DND-41 (cell line): Measurements from ENCODE around the gene CELSR3.

Experiments
- ATAC-seq: fragments of 200-7000 bp; cut with Tn5 transposase; 3 replicates; pipeline ENCODE4 v1.9.1; 2021; ENCODE audit warnings: low read depth; ENCODE audit not compliant: insufficient read depth
- DNase-seq: peaks from one replicate; pipeline ENCODE4 v3.0.0-alpha.2; 2020
- H2AFZ ChIP-seq: 2 replicates; pipeline ENCODE4 v1.6.0; 2012; ENCODE audit warnings: low read depth, low read length
- H3K27ac ChIP-seq: 2 replicates; pipeline ENCODE4 v1.5.1; 2012; ENCODE audit warnings: low read length, inconsistent platforms
- H3K27me3 ChIP-seq: fragments of 200-600 bp; sonication (generic); 2 replicates; pipeline ENCODE4 v1.6.0; 2012; ENCODE audit warnings: low read length, mild to moderate bottlenecking, inconsistent platforms; ENCODE audit not compliant: insufficient read depth, poor library complexity
- H3K36me3 ChIP-seq: 2 replicates; pipeline ENCODE4 v1.5.1; 2012; ENCODE audit warnings: low read length, inconsistent platforms; ENCODE audit not compliant: insufficient read depth
- H3K4me1 ChIP-seq: 2 replicates; pipeline ENCODE4 v1.5.1; 2012; ENCODE audit warnings: mild to moderate bottlenecking, low read length; ENCODE audit not compliant: insufficient read depth
- H3K4me2 ChIP-seq: 2 replicates; pipeline ENCODE4 v1.6.0; 2012; ENCODE audit warnings: mild to moderate bottlenecking, moderate library complexity, low read length, inconsistent platforms; ENCODE audit not compliant: insufficient read depth
- H3K4me3 ChIP-seq, 2 experiments: fragments of 200-600 bp in 1 of 2; shearing (Covaris generic) in 1 of 2; 2 replicates each; pipeline ENCODE4 v1.5.1; 2012 to 2016; ENCODE audit warnings: inconsistent platforms in 2 of 2, low read length in 2 of 2, mild to moderate bottlenecking in 2 of 2, low read depth in 1 of 2, moderate library complexity in 1 of 2
- H3K79me2 ChIP-seq: 2 replicates; pipeline ENCODE4 v1.6.0; 2012; ENCODE audit warnings: low read length, inconsistent platforms; ENCODE audit not compliant: insufficient read depth
- H3K9ac ChIP-seq: 2 replicates; pipeline ENCODE4 v1.6.0; 2012; ENCODE audit warnings: low read depth, mild to moderate bottlenecking, inconsistent platforms, low read length, moderate library complexity
- H3K9me3 ChIP-seq: 2 replicates; pipeline ENCODE4 v1.5.1; 2012; ENCODE audit warnings: low read length, moderate library complexity, mild to moderate bottlenecking, inconsistent platforms; ENCODE audit not compliant: insufficient read depth, severe bottlenecking
- H4K20me1 ChIP-seq: 2 replicates; pipeline ENCODE4 v1.6.0; 2012; ENCODE audit warnings: low read length; ENCODE audit not compliant: insufficient read depth
- EZH2 ChIP-seq: IDR thresholded peaks from 3 replicates; pipeline ENCODE4 v1.6.1; 2012; ENCODE audit warnings: borderline replicate concordance, low read depth, mild to moderate bottlenecking, moderate library complexity, low read length, inconsistent platforms; ENCODE audit not compliant: severe bottlenecking
- TF ChIP-seq, protein P1 (sequence below): IDR thresholded peaks from 2 replicates; pipeline ENCODE4 v1.5.1; 2012; ENCODE audit warnings: borderline replicate concordance, low read length, moderate library complexity, mild to moderate bottlenecking; ENCODE audit not compliant: poor library complexity, severe bottlenecking; ENCODE audit errors: extremely low read depth

The CELSR3 gene

DNA sequence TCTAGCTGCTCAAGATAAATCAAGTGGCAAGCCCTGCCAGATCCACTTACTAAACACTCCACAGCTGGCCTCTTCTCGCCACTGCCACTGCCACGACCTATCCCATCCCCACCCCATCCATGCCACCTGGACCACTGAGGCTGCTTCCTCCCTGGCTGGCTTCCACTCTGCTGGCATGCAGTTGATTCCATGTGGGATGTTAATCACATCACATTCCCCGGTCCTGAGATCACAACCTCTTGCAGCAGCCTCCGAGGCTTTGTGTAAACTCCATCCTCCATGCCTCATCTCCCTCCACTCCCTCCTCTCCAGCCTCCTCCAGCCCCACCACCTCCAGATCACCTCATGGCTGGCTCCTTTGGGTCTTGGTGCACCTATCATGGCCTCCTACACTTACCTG is 15.4 kb upstream of the CELSR3 start:
- Histone ChIP-seq H4K20me1 (no peaks in the 10 kb centered on the region; the same call in 1 of the 2 replicates), H3K4me1 (no peaks in the 10 kb centered on the region), H3K27ac (no peak overlapping the region), H3K9me3 (no peaks in the 10 kb centered on the region), H3K4me2 (no peak overlapping the region), H2AFZ (no peak overlapping the region), H3K36me3 (peaks cover 70% of the 10 kb centered on the region), H3K9ac (no peak overlapping the region), H3K27me3 (no peaks in the 10 kb centered on the region), H3K4me3 (no peak overlapping the region), H3K79me2 (no peaks in the 10 kb centered on the region; the same call in 1 of the 2 replicates)
- no peak for DNase-seq
- no peak for ATAC-seq
- TF ChIP-seq, protein P1, sequence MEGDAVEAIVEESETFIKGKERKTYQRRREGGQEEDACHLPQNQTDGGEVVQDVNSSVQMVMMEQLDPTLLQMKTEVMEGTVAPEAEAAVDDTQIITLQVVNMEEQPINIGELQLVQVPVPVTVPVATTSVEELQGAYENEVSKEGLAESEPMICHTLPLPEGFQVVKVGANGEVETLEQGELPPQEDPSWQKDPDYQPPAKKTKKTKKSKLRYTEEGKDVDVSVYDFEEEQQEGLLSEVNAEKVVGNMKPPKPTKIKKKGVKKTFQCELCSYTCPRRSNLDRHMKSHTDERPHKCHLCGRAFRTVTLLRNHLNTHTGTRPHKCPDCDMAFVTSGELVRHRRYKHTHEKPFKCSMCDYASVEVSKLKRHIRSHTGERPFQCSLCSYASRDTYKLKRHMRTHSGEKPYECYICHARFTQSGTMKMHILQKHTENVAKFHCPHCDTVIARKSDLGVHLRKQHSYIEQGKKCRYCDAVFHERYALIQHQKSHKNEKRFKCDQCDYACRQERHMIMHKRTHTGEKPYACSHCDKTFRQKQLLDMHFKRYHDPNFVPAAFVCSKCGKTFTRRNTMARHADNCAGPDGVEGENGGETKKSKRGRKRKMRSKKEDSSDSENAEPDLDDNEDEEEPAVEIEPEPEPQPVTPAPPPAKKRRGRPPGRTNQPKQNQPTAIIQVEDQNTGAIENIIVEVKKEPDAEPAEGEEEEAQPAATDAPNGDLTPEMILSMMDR: no peak
- no peak for TF ChIP-seq EZH2

GRCh38 chr3:48674505-48674904 is 11.8 kb upstream of the CELSR3 start:
- Histone ChIP-seq H3K27ac (no peak overlapping the region), H3K27me3 (no peaks in the 10 kb centered on the region), H3K4me1 (no peaks in the 10 kb centered on the region), H3K4me3 (no peak overlapping the region), H2AFZ (no peak overlapping the region), H3K9ac (no peak overlapping the region), H3K4me2 (no peak overlapping the region), H3K36me3 (peaks cover 41% of the 10 kb centered on the region), H3K79me2 (no peaks in the 10 kb centered on the region), H4K20me1 (0 out of 2 replicates have a peak, but pooled peaks cover 4% of the 10 kb centered on the region), H3K9me3 (no peaks in the 10 kb centered on the region)
- DNase-seq (no peak), ATAC-seq (no peak)
- no peak for TF ChIP-seq EZH2
- TF ChIP-seq, protein P1: no peak

- TF ChIP-seq, protein P1: no peak
- TF ChIP-seq EZH2: no peak
- H3K27me3 ChIP-seq: no peaks in the 10 kb centered on the region
- H4K20me1 ChIP-seq: 0 out of 2 replicates have a peak, but pooled peaks cover 4% of the 10 kb centered on the region
- no peaks in the 10 kb centered on the region for H3K9me3 ChIP-seq
- H3K4me1 ChIP-seq: no peaks in the 10 kb centered on the region
- H3K4me2 ChIP-seq: no peak overlapping the region
- no peak overlapping the region for H3K9ac ChIP-seq
- H2AFZ ChIP-seq: no peak overlapping the region
- H3K36me3 ChIP-seq: peaks cover 21% of the 10 kb centered on the region
- ATAC-seq: no peak
- H3K4me3 ChIP-seq: no peak overlapping the region
- no peak overlapping the region for H3K27ac ChIP-seq
- no peak for DNase-seq
- H3K79me2 ChIP-seq: no peaks in the 10 kb centered on the region
These were observed 9.8 kb upstream of the CELSR3 start for GRCh38 chr3:48672522-48672921.

GRCh38 chr3:48664929-48665328 is 2.2 kb upstream of the CELSR3 start:
- ATAC-seq (no peak), DNase-seq (no peak)
- Histone ChIP-seq H3K27ac (no peak overlapping the region), H3K9me3 (no peaks in the 10 kb centered on the region), H3K4me2 (no peak overlapping the region), H3K9ac (no peak overlapping the region), H3K27me3 (no peaks in the 10 kb centered on the region), H3K4me1 (no peaks in the 10 kb centered on the region), H2AFZ (no peak overlapping the region), H3K36me3 (peaks cover 5% of the 10 kb centered on the region; the same call in 1 of the 2 replicates), H3K79me2 (no peaks in the 10 kb centered on the region), H3K4me3 (no peak overlapping the region), H4K20me1 (no peaks in the 10 kb centered on the region)
- TF ChIP-seq, protein P1: no peak
- TF ChIP-seq EZH2: no peak
